Measurements from ENCODE around the gene POLG2.
"Not testable (repeated sequence)": the region's sequence is repeated elsewhere in the genome, so short reads cannot be mapped to it uniquely, and the experiment has no call there.

POLG2 gene

DNA sequence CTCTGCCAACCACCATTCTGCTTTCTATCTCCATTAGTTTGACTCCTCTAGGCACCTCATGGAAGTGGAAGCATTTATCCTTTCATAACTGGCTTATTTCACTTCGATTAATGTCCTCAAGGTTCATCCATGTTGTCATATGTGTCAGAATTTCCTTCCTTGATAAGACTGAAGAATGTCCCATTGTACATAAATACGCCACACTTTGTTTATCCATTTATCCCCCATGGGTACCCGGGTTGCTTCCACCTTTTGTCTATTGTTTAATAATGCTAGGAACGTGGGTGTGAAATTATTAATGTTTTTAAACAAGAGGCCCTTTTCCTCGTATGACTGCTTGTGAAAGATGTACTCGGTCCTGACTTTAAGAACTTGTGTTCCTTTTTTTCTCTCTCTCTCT is 35.1 kb downstream of the POLG2 start:
- TF ChIP-seq, protein P1, sequence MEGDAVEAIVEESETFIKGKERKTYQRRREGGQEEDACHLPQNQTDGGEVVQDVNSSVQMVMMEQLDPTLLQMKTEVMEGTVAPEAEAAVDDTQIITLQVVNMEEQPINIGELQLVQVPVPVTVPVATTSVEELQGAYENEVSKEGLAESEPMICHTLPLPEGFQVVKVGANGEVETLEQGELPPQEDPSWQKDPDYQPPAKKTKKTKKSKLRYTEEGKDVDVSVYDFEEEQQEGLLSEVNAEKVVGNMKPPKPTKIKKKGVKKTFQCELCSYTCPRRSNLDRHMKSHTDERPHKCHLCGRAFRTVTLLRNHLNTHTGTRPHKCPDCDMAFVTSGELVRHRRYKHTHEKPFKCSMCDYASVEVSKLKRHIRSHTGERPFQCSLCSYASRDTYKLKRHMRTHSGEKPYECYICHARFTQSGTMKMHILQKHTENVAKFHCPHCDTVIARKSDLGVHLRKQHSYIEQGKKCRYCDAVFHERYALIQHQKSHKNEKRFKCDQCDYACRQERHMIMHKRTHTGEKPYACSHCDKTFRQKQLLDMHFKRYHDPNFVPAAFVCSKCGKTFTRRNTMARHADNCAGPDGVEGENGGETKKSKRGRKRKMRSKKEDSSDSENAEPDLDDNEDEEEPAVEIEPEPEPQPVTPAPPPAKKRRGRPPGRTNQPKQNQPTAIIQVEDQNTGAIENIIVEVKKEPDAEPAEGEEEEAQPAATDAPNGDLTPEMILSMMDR (IDR thresholded peaks at IDR 0.05; ENCODE audit: low read depth, low read length) = no peak
- no peak for DNase-seq (ENCODE audit: extremely low read depth, low read depth)

DNA sequence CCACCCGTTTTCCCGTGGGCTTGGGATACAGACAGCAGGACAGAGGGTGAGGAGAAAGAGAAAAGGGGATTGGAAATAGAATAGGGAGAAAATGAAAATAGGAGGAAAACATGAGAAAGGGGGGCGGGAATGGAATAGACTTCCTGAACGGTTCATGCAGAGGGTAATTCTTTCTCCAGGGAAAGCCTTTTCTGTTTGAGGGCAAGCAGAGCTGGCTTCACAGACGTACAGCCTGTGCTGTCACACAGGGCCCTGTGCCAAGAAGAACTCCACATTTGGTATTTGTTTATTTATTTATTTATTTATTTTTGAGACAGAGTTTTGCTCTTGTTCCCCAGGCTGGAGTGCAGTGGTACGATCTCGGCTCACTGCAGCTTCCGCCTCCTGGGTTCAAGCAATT is 35.9 kb downstream of the POLG2 start:
- TF ChIP-seq, protein P1 (IDR thresholded peaks at IDR 0.05; ENCODE audit: low read depth, low read length) = no peak
- no peak for DNase-seq (ENCODE audit: extremely low read depth, low read depth)

DNA sequence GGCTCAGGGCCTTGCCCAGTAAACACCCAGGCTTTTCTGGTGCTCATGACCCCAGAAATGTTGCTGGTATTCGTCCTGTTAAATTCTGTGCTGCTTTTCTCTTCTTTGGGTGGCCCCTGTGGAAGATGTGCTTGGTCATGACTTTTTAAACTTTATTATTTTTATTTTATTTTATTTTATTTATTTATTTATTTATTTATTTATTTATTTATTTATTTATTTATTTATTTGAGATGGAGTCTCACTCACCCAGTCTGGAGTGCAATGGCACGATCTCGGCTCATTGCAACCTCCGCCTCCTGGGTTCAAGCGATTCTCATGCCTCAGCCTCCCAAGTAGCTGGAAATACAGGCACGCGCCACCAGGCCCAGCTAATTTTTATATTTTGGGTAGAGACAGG is 37.0 kb downstream of the POLG2 start:
- not testable (repeated sequence) for DNase-seq (ENCODE audit: extremely low read depth, low read depth)

DNA sequence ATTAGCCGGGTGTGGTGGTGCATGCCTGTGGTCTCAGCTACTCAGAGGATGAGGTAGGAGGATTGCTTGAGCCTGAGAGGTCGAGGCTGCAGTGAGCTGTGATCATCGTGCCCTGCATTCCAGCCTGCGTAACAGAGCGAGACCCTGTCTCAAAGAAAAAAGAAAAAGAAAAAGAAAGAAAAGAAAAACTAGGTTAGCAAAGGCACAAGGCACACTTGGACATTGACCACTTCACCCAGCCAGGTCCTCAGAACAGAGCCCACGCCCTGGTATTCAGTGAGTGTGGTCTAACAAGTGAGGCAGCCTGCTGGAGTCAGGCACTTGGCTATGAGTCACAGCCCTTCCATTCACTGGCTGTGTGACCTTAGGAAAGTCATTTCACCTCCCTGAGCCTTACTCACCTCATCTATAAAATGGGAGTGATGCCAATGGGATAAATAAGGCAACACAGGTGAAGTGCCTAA is 37.5 kb downstream of the POLG2 start:
- no peak for DNase-seq (ENCODE audit: extremely low read depth, low read depth)
- TF ChIP-seq, protein P1 (IDR thresholded peaks at IDR 0.05; ENCODE audit: low read depth, low read length) = no peak

DNA sequence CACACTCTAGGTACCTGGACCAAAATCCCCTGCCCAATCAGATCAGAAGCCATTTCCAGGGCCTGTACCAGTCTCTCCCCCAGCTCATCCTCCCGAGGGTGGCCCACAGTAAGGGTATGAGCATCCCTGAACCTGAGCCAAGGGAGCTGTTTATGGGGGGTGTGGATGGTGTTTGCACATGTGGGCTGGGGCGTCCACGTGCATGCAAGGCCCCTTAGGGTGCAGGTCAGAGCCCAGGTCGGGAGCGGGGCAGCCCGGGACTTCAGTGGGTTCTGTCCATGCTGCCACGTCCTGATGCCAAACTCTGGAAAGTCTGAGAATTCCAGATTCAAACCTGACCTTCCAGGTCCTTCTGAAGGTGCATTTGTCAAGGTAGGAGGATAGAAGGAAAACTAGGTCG is 38.1 kb downstream of the POLG2 start:
- TF ChIP-seq, protein P1 (IDR thresholded peaks at IDR 0.05; ENCODE audit: low read depth, low read length) = no peak
- DNase-seq (ENCODE audit: extremely low read depth, low read depth) = no peak

DNA sequence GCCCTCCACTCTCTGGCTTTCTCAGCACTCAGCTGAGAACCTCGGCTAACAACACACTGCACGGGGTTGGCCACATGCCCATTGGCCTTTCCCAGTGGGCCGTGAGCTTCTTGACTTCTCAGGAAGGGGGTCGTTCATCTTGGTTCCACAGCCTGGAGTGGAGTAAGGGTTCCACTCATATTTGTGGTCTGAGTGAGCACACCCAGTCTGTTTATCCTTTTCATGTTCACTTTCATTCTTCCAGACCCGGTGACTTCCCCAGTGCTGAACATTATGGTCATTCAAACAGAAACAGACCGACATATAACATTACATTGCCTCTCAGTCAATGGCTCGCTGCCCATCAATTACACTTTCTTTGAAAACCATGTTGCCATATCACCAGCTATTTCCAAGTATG is 39.7 kb downstream of the POLG2 start:
- TF ChIP-seq, protein P1 (IDR thresholded peaks at IDR 0.05; ENCODE audit: low read depth, low read length) = no peak
- no peak for DNase-seq (ENCODE audit: extremely low read depth, low read depth)

DNA sequence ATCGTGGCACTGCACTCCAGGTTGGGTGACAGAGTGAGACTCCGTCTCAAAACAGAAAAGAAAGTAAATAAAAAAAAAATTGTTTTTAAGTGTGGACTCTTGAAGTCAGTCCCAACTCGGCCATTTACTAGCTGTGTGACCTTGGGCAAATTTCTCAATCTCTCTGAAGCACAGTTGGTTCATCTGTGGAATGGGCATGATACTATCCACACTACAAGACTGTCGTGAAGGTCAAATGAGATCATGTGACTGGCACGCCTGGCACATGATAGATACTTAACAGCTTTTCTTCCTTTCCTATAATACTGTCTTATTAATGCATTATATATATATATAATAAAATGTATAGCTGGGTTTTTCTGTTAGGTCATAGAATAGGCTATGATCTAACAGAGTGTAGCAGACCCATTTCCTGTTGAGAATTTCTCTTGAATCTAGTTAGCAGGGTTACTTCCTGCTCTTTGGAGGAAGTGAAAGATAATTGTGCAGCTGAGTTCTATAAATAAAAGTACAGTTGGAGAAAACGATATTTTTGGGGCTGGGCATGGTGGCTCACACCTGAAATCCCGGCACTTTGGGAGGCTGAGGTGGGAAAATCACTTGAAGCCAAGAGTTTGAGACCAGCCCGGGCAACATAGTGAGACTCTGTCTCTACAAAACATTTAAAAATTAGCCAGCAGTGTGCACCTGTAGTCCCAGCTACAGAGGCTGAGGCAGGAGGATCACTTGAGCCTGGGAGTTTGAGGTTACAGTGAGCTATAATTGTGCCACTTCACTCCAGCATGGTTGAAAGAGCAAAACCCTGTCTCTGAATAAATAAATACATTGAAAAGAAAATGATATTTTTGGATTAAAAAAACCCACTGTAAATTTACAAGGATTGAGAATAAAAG is 40.6 kb downstream of the POLG2 start:
- TF ChIP-seq, protein P1 (IDR thresholded peaks at IDR 0.05; ENCODE audit: low read depth, low read length) = no peak
- DNase-seq (ENCODE audit: extremely low read depth, low read depth) = no peak

DNA sequence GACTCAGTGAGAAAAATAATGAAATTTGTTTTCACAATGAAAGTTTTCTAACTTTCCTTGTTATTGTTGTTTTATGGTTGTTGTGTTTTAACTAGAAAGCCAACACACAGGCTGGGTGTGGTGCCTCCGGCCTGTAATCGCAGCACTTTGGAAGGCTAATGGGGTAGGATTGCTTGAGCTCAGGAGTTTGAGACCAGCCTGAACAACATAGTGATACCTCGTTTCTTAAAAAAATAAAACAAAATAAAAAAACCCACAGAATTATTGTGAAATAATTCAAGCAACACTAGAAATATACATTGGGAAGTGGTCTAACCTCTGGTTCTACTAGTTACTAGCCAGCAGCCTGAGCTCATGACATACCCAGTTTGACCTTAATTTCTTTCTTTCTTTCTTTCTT is 47.3 kb downstream of the POLG2 start:
- no peak for DNase-seq (ENCODE audit: extremely low read depth, low read depth)
- TF ChIP-seq, protein P1 (IDR thresholded peaks at IDR 0.05; ENCODE audit: low read depth, low read length) = no peak

All from AG09319 (cell line).